Esophagus muscularis mucosa (tissue), 3 donors: ENCODE data around the gene GRAMD4.

Experiments
- CTCF ChIP-seq, 3 experiments: fragments of 200-600 bp in 2 of 3; fragments of 450-650 bp in 1 of 3; sonication (generic) in 2 of 3; IDR thresholded peaks; one replicate each; pipeline ENCODE4 v1.5.1; 2017 to 2019; ENCODE audit warnings: antibody characterized with exemption in 3 of 3, mild to moderate bottlenecking in 2 of 3, moderate library complexity in 1 of 3
- POLR2A ChIP-seq: fragments of 450-650 bp; IDR thresholded peaks from one replicate; pipeline ENCODE4 v1.6.1; 2017; ENCODE audit warnings: antibody characterized with exemption, moderate library complexity, mild to moderate bottlenecking, low read depth

GRCh38 chr22:46671824-46672432, 51.7 kb downstream of the GRAMD4 start:
- TF ChIP-seq CTCF (IDR thresholded peaks at IDR 0.05) (no peak), POLR2A (no peak)
